NB4 (cell line): Measurements from ENCODE around the gene LIFR.

ENCODE experiments used
- DNase-seq: peaks from one replicate; pipeline ENCODE4 v3.0.0; 2010; ENCODE audit warnings: low read depth
- H3K4me3 ChIP-seq: one replicate; pipeline ENCODE4 v1.5.1; 2011; ENCODE audit warnings: mild to moderate bottlenecking, low read depth, low read length, moderate library complexity
- CTCF ChIP-seq: IDR thresholded peaks from one replicate; pipeline ENCODE4 v1.5.1; 2012; ENCODE audit warnings: low read depth, low read length
- MAX ChIP-seq: IDR thresholded peaks from 2 replicates; pipeline ENCODE4 v1.6.1; 2011; ENCODE audit warnings: low read depth, low read length
- MYC ChIP-seq: IDR thresholded peaks from 2 replicates; pipeline ENCODE4 v1.6.1; 2011; ENCODE audit warnings: low read depth, low read length
- POLR2A ChIP-seq: IDR thresholded peaks from 2 replicates; pipeline ENCODE4 v1.6.1; 2011; ENCODE audit warnings: mild to moderate bottlenecking; ENCODE audit not compliant: insufficient read length; ENCODE audit errors: extremely low read depth

The LIFR gene

GRCh38 chr5:38535248-38535750 is 21.1 kb downstream of the LIFR start:
- DNase-seq: no peak
- no peak for TF ChIP-seq CTCF
- TF ChIP-seq POLR2A: no peak
- TF ChIP-seq MAX: no peak
- TF ChIP-seq MYC: no peak
- H3K4me3 ChIP-seq: no peak overlapping the region

GRCh38 chr5:38534156-38534453 is 22.3 kb downstream of the LIFR start:
- no peak overlapping the region for H3K4me3 ChIP-seq
- DNase-seq: no peak
- TF ChIP-seq MAX: no peak
- TF ChIP-seq POLR2A: no peak
- no peak for TF ChIP-seq MYC
- no peak for TF ChIP-seq CTCF

- no peak for TF ChIP-seq MYC
- no peak for TF ChIP-seq CTCF
- no peak for TF ChIP-seq MAX
- TF ChIP-seq POLR2A: no peak
- H3K4me3 ChIP-seq: no peak overlapping the region
- no peak for DNase-seq
These were observed 22.9 kb downstream of the LIFR start for GRCh38 chr5:38533286-38534155.

DNA sequence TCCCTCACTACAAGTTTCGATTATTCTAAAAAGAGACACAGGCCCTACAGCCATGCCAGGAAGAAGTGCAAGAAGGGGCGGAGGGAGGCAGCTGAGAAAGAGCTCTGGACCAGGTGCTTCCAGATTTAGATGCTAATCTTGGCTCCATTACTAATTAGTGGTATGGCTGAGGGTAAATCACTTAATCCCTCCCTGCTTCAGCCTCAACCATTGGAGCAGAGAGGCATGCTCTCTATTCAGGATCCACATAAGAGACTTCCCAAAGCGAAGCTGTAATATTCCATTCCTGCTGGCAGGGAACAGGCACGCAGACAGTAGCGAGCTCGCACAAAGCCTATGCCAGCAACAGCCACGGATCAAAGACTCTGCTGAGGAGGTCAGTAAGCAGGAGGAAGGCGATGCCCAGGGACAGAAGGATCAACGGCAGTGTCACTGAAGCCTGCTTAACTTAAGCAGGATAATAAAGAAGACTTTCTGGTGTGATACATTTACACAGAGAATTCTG is 24.2 kb downstream of the LIFR start:
- TF ChIP-seq MYC: no peak
- no peak for TF ChIP-seq POLR2A
- no peak for TF ChIP-seq CTCF
- TF ChIP-seq MAX: no peak
- H3K4me3 ChIP-seq: no peak overlapping the region
- DNase-seq: no peak

DNA sequence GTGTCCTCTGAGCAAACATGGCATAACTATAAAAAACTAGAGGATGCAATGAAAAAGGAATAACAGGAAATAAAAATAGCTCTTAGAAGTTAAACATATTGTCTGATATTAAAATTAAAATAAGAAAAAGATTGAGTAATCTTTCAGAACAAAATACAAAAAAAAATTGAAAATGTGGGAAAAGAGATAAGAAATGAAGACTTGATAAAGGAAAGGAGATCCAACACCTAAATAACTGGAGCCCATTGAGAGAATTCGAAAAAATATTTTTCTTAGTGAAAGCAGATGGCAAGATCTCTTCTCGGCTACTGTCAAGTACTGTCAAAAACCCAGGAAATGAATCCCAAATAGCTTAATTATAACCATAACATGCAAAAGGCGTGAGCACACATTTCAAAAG is 24.9 kb downstream of the LIFR start:
- TF ChIP-seq MYC (no peak), MAX (no peak), CTCF (no peak), POLR2A (no peak)
- no peak overlapping the region for H3K4me3 ChIP-seq
- no peak for DNase-seq
